ENCODE results near the gene ABI3BP.

The ABI3BP gene

DNA sequence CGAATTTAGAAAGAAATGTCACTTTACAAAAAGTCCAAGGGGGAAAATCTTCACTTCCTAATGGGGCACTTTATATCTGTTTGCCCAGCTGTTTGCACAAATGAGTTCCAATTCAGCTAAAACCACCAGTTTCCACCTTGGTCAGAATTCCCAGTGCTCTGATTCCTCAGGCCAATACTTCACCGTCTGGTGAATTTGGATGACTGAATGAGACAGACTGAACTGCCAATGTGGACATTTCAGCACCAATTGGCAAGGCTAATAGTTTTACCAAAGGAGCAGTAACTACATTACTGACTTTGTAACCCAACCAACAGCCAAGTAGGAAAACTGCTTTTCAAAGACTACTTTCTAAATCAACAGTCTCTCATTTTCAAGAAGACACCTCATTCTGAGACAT, 51.8 kb downstream of the ABI3BP start:
- Histone ChIP-seq H3K27ac (no peak overlapping the region), H3K36me3 (replicated peaks) (no peaks in the 10 kb centered on the region), H3K4me3 (ENCODE audit: low read depth, low read length) (no peak overlapping the region), H3K27me3 (replicated peaks) (no peaks in the 10 kb centered on the region)
- DNase-seq = no peak
- TF ChIP-seq, protein P1, sequence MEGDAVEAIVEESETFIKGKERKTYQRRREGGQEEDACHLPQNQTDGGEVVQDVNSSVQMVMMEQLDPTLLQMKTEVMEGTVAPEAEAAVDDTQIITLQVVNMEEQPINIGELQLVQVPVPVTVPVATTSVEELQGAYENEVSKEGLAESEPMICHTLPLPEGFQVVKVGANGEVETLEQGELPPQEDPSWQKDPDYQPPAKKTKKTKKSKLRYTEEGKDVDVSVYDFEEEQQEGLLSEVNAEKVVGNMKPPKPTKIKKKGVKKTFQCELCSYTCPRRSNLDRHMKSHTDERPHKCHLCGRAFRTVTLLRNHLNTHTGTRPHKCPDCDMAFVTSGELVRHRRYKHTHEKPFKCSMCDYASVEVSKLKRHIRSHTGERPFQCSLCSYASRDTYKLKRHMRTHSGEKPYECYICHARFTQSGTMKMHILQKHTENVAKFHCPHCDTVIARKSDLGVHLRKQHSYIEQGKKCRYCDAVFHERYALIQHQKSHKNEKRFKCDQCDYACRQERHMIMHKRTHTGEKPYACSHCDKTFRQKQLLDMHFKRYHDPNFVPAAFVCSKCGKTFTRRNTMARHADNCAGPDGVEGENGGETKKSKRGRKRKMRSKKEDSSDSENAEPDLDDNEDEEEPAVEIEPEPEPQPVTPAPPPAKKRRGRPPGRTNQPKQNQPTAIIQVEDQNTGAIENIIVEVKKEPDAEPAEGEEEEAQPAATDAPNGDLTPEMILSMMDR (IDR thresholded peaks at IDR 0.05; ENCODE audit: low read depth, low read length, missing control alignments) = no peak
- in situ Hi-C loops (cut with HindIII; ENCODE audit: low pct_ligation_motif_present, low sequenced_read_pairs) = no loop called here

DNA sequence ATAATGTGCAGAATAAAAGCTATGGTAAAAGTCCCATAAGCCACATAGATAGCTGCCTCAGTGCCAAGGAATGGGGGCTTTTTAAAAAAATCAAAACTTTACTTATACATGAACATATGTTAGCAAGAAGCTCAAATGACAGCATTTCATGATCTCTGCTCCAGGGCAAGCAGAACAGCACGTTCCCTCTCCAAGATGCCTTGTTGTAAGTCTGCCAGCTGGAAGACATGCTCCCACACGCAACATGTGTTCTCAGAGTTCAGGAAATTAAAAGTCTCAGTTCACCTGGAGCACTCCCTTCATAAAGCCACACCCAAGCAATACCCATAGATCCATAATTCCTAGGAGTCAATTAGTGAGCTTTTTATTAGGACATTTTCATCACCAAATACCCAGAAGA, 52.2 kb downstream of the ABI3BP start:
- Histone ChIP-seq H3K4me3 (ENCODE audit: low read depth, low read length) (no peak overlapping the region), H3K36me3 (replicated peaks) (no peaks in the 10 kb centered on the region)
- in situ Hi-C loops (cut with HindIII; ENCODE audit: low pct_ligation_motif_present, low sequenced_read_pairs) = no loop called here

DNA sequence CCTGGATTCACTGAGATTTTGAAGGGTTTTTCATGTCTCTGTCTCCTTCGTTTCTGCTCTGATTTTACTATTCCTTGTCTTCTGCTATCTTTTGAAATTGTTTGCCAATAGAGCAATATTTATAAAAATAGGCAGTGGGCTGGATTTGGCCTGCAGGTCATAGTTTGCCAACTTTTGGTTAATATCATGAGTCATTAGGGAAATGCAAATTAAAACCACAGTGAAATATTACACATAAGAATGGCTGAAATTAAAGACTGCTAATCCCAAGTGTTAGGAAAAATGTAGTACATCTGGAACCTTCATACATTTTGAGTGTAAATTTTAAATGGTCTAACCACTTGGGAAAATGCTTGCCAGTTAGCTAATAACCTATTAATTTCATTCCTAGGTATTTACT, 56.3 kb downstream of the ABI3BP start:
- Histone ChIP-seq H3K27ac (no peak overlapping the region), H3K36me3 (replicated peaks) (no peaks in the 10 kb centered on the region), H3K4me3 (ENCODE audit: low read depth, low read length) (no peak overlapping the region), H3K27me3 (replicated peaks) (no peaks in the 10 kb centered on the region)
- DNase-seq = no peak
- in situ Hi-C loops (cut with HindIII; ENCODE audit: low pct_ligation_motif_present, low sequenced_read_pairs) = no loop called here
- TF ChIP-seq, protein P1 (IDR thresholded peaks at IDR 0.05; ENCODE audit: low read depth, low read length, missing control alignments) = no peak

More for the DNA sequence above, 52.2 kb downstream of the ABI3BP start:
- no peak for DNase-seq
- no peaks in the 10 kb centered on the region for H3K27me3 ChIP-seq (replicated peaks)
- TF ChIP-seq, protein P1 (IDR thresholded peaks at IDR 0.05; ENCODE audit: low read depth, low read length, missing control alignments) = no peak
- no peak overlapping the region for H3K27ac ChIP-seq

DNA sequence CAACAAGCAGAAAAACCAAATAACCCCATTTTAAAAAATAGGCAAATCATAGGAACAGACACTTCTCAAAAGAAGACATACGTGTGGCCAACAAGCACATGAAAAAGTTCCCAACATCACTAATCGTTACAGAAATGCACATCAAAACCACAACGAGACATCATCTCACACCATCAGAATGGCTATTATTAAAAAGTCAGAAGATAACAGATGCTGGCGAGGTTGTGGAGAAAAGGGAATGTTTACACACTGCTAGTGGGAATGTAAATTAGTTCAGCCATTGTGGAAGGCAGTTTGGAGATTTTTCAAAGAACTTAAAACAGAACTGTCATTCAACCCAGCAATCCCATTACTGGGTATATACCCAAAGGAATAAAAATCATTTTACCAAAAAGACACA, 60.7 kb downstream of the ABI3BP start:
- TF ChIP-seq, protein P1 (IDR thresholded peaks at IDR 0.05; ENCODE audit: low read depth, low read length, missing control alignments) = no peak
- peak; percentile 57 for DNase-seq
- Histone ChIP-seq H3K4me3 (ENCODE audit: low read depth, low read length) (no peak overlapping the region), H3K27me3 (replicated peaks) (no peaks in the 10 kb centered on the region), H3K36me3 (replicated peaks) (no peaks in the 10 kb centered on the region), H3K27ac (peak overlapping the region; percentile 30)
- in situ Hi-C loops (cut with HindIII; ENCODE audit: low pct_ligation_motif_present, low sequenced_read_pairs) = no loop called here

DNA sequence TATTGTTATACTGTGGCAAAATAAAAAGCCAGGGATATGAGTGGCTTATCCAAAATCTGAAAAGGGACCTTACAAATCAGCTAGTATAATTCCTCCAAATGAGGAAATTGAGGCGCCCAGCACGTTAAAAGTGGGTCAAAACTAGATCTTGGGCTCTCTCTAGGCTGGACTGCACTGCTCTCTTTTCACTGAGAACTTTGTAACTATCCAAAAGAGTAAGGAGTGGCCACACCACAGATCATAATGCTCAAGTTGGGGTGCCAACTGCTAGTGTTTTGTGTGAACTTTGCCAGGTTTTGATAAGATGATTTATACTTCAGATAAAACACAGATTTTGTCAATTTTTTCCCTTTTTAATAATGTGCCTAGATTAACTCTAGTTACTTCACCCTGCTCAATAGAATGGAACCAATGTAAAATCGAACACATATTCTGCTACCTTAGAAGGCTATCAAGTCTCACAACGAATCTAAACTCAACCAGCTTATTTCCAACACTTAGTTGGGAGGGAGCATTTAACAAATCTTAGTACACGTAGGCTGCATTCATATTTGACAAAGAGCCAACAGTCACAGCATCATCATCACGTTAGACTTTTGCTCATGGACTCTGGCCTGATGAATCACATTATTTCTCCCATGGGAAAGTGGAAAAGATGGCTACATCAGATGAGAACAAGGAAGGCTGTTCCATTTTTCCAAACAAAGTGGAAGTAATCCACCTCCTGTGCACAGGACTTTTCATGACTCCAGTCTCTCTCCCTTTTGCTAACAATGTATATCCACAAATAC, 64.4 kb downstream of the ABI3BP start:
- no peaks in the 10 kb centered on the region for H3K27me3 ChIP-seq (replicated peaks)
- peak overlapping the region; percentile 34 for H3K27ac ChIP-seq
- peak; percentile 86 for DNase-seq
- H3K36me3 ChIP-seq (replicated peaks) = no peaks in the 10 kb centered on the region
- TF ChIP-seq, protein P1 (IDR thresholded peaks at IDR 0.05; ENCODE audit: low read depth, low read length, missing control alignments) = no peak
- in situ Hi-C loops (cut with HindIII; ENCODE audit: low pct_ligation_motif_present, low sequenced_read_pairs) = no loop called here
- no peak overlapping the region for H3K4me3 ChIP-seq (ENCODE audit: low read depth, low read length)

DNA sequence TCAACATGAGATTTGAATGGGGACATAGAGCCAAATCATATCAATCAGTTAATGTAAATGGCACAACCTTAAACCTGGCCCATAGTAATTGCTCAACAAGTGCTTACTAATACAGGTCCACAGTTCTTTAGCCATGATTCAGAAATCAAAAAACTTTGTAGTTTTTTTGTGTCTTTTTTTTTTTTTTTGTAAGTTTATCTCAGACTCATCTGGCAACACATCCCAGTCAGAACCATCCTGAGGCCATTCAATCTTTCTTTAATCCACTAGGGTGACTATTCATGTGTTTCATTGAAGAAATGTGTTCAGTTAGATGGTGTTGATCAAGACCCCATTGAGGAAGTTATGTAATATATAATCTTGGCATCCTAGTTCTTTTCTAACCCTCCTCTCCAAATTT, 65.4 kb downstream of the ABI3BP start:
- no peaks in the 10 kb centered on the region for H3K27me3 ChIP-seq (replicated peaks)
- TF ChIP-seq, protein P1 (IDR thresholded peaks at IDR 0.05; ENCODE audit: low read depth, low read length, missing control alignments) = no peak
- no peak for DNase-seq
- no peaks in the 10 kb centered on the region for H3K36me3 ChIP-seq (replicated peaks)
- no peak overlapping the region for H3K4me3 ChIP-seq (ENCODE audit: low read depth, low read length)
- in situ Hi-C loops (cut with HindIII; ENCODE audit: low pct_ligation_motif_present, low sequenced_read_pairs) = no loop called here
- H3K27ac ChIP-seq = no peak overlapping the region
